GM12878 (cell line): Measurements from ENCODE around the gene PATE2. TPM values are rescaled to one million over a fixed set of nuclear protein-coding genes. Genes with fewer than 3 reads are reported as not detected.

ENCODE experiments used
- ATAC-seq: fragments of 200-7000 bp; cut with Tn5 transposase; 3 replicates; pipeline ENCODE4 v1.9.1; 2020; ENCODE audit warnings: mild to moderate bottlenecking, moderate library complexity
- BruUV-seq: library from RNA; stranded (reverse); fragments of 400-500 nt; replicated peaks from 2 replicates; lab custom pipeline; 2021; lab: Mats Ljungman, UMichigan
- CTCF ChIA-PET: fragments of 300-600 bp; sonication (Branson Sonifier 250); formaldehyde crosslinking; extraction: SDS; loops from one replicate; lab custom pipeline; 2021; ENCODE audit warnings: inconsistent platforms; lab: Yijun Ruan, JAX
- POLR2A ChIA-PET: fragments of 350-600 bp; formaldehyde crosslinking; extraction: SDS; loops from one replicate; lab custom pipeline; 2021; ENCODE audit warnings: inconsistent platforms; lab: Charles Lee
- RAD21 ChIA-PET: fragments of 300-600 bp; sonication (Branson Sonifier 250); formaldehyde crosslinking; loops from one replicate; lab custom pipeline; 2023; ENCODE audit warnings: antibody characterized with exemption; ENCODE audit not compliant: unreplicated experiment; lab: Charles Lee
- SMC1A ChIA-PET: fragments of 300-600 bp; sonication (Branson Sonifier 250); formaldehyde crosslinking; loops from one replicate; lab custom pipeline; 2023; ENCODE audit not compliant: unreplicated experiment, uncharacterized antibody; lab: Charles Lee
- DNase-seq: peaks from one replicate; pipeline ENCODE4 v3.0.0-alpha.2; 2011; ENCODE audit warnings: low read depth, low spot score
- FAIRE-seq: peaks from 3 replicates; lab custom pipeline; 2011; peaks lifted over from hg19 to GRCh38; lab: Jason Lieb, UNC
- H2AFZ ChIP-seq: 2 replicates; pipeline ENCODE4 v1.6.0; 2011; ENCODE audit warnings: low read depth, low read length, control low read depth; ENCODE audit not compliant: control insufficient read depth
- H3K27ac ChIP-seq: 2 replicates; pipeline ENCODE4 v1.5.1; 2011; ENCODE audit warnings: control low read depth; ENCODE audit not compliant: control insufficient read depth, insufficient read depth
- H3K27me3 ChIP-seq, 2 experiments: replicated peaks in 1 of 2; 2 replicates each; pipeline versions ENCODE4 v1.6.0 to v1.6.1; 2011; ENCODE audit warnings: low read length in 1 of 2; ENCODE audit not compliant: control insufficient read depth in 2 of 2, insufficient read depth in 2 of 2
- H3K36me3 ChIP-seq, 2 experiments: 2 replicates each; pipeline ENCODE4 v1.5.1; 2011; ENCODE audit warnings: low read length in 1 of 2; ENCODE audit not compliant: control insufficient read depth in 2 of 2, insufficient read depth in 2 of 2
- H3K4me1 ChIP-seq: 2 replicates; pipeline ENCODE4 v1.6.1; 2011; ENCODE audit warnings: mild to moderate bottlenecking, low read length, moderate library complexity, mixed read lengths; ENCODE audit not compliant: control insufficient read depth, insufficient read depth
- H3K4me2 ChIP-seq: 2 replicates; pipeline ENCODE4 v1.6.0; 2011; ENCODE audit warnings: control low read depth; ENCODE audit not compliant: control insufficient read depth, insufficient read depth
- H3K4me3 ChIP-seq: fragments of 200-600 bp; sonication (generic); 2 replicates; pipeline ENCODE4 v1.5.1; 2016
- H3K79me2 ChIP-seq: 2 replicates; pipeline ENCODE4 v1.6.0; 2011; ENCODE audit warnings: low read length; ENCODE audit not compliant: control insufficient read depth, insufficient read depth
- H3K9ac ChIP-seq: 2 replicates; pipeline ENCODE4 v1.8.0; 2011; ENCODE audit warnings: low read length, control low read depth, mixed read lengths; ENCODE audit not compliant: control insufficient read depth, insufficient read depth
- H3K9me3 ChIP-seq: replicated peaks from 3 replicates; pipeline ENCODE4 v1.5.1; 2011; ENCODE audit warnings: mild to moderate bottlenecking, low read length; ENCODE audit not compliant: control insufficient read depth, insufficient read depth
- H4K20me1 ChIP-seq: 2 replicates; pipeline ENCODE4 v1.6.0; 2011; ENCODE audit not compliant: control insufficient read depth, insufficient read depth
- ATF2 ChIP-seq: IDR thresholded peaks from 2 replicates; pipeline ENCODE4 v1.6.1; 2012; ENCODE audit warnings: low read length, inconsistent platforms
- E4F1 ChIP-seq: fragments of 450-650 bp; IDR thresholded peaks from 2 replicates; pipeline ENCODE4 v1.6.1; 2018; ENCODE audit warnings: borderline replicate concordance, mild to moderate bottlenecking; ENCODE audit not compliant: partially characterized antibody
- IRF3 ChIP-seq: fragments of 450-650 bp; IDR thresholded peaks from 2 replicates; pipeline ENCODE4 v1.6.1; 2014; ENCODE audit warnings: mild to moderate bottlenecking
- LARP7 ChIP-seq: fragments of 450-650 bp; IDR thresholded peaks from 2 replicates; pipeline ENCODE4 v1.6.1; 2017; ENCODE audit warnings: mild to moderate bottlenecking
- MTA3 ChIP-seq: IDR thresholded peaks from 2 replicates; pipeline ENCODE4 v1.6.1; 2012; ENCODE audit warnings: low read length, inconsistent platforms, borderline replicate concordance
- NFYA ChIP-seq: IDR thresholded peaks from 2 replicates; pipeline ENCODE4 v1.6.1; 2011; ENCODE audit warnings: low read depth, mild to moderate bottlenecking, low read length, improper control_type of control experiment, borderline replicate concordance
- NR2C1 ChIP-seq: fragments of 450-650 bp; IDR thresholded peaks from 2 replicates; pipeline ENCODE4 v1.6.1; 2017; ENCODE audit warnings: antibody characterized with exemption, mild to moderate bottlenecking, moderate library complexity
- RCOR1 ChIP-seq: conservative IDR thresholded peaks from 2 replicates; pipeline ENCODE4 v1.6.1; 2012; ENCODE audit warnings: low read depth, low read length, improper control_type of control experiment
- SIN3A ChIP-seq: IDR thresholded peaks from 2 replicates; pipeline ENCODE4 v1.6.1; 2012; ENCODE audit warnings: low read depth, low read length, improper control_type of control experiment
- TARDBP ChIP-seq: IDR thresholded peaks from 2 replicates; pipeline ENCODE4 v1.6.1; 2016; ENCODE audit warnings: borderline replicate concordance
- ZBED1 ChIP-seq: IDR thresholded peaks from 2 replicates; pipeline ENCODE4 v1.6.1; 2016; ENCODE audit warnings: borderline replicate concordance
- WGBS: methylation state at CpG from one replicate; pipeline ENCODE4 v1.1.6; 2016; ENCODE audit warnings: low lambda C conversion rate; ENCODE audit not compliant: insufficient replicate concordance, insufficient coverage; ENCODE audit errors: missing lambda C conversion rate; 5-methylcytosine and 5-hydroxymethylcytosine counted together
- in situ Hi-C: fragments of 300-500 bp; cut with MboI; formaldehyde crosslinking; loops from 9 replicates; pipeline ENCODE4 v1.14.3; 2018; ENCODE audit warnings: mixed read lengths
- intact Hi-C: fragments of 100-400 bp; cut with micrococcal nuclease; formaldehyde crosslinking; loops from one replicate; pipeline ENCODE4 v1.14.2; 2022; ENCODE audit not compliant: unreplicated experiment
- polyA plus RNA-seq, 11 experiments: library from polyadenylated mRNA; depleted of rRNA in 4 of 11; unstranded in 6 of 11; stranded (reverse) in 5 of 11; fragments of >200 nt; fragmentation: Nextera tagmentation in 4 of 11; fragmentation: Illumina TruSeq in 1 of 11; extraction: Ambion mirVana in 4 of 11; extraction: Trizol in 1 of 11; gene quantifications; 1 replicate in 1 of 11; 2 replicates in 10 of 11; pipeline versions ENCODE4 v1.2.1 to v1.2.3, GENCODE V29; 2011 to 2016; ENCODE audit warnings: inconsistent platforms in 2 of 11, missing spikeins in 2 of 11, low read depth in 1 of 11
- total RNA-seq, 4 experiments: library from RNA; depleted of rRNA in 3 of 4; stranded (reverse); fragments of >200 nt in 3 of 4; fragmentation: Illumina TruSeq in 1 of 4; extraction: Trizol in 1 of 4; gene quantifications; 2 replicates each; pipeline versions ENCODE4 v1.2.1 to v1.2.3, GENCODE V29; 2013 to 2021

PATE2 gene
- total and polyA plus RNA-seq, 10 of the 15 experiments (the other 5 are each of a cell fraction or from before 2014, with no cell fraction given) = 0.04 to 0.09 (median 0.09) TPM; not detected in 7

GRCh38 chr11:125802387-125802786 is 23.8 kb upstream of the PATE2 start:
- no TSS peak for BruUV-seq

More at GRCh38 chr11:125802387-125802786, 23.8 kb upstream of the PATE2 start:
- H3K9ac ChIP-seq = no peak overlapping the region
- H3K36me3 ChIP-seq = no peaks in the 10 kb centered on the region
- H3K9me3 ChIP-seq = peaks cover 3% of the 10 kb centered on the region; the same call in 2 of the 3 replicates
- H3K4me1 ChIP-seq = no peaks in the 10 kb centered on the region
- H3K27ac ChIP-seq = no peak overlapping the region
- POLR2A ChIA-PET = no interaction called here
- H3K4me2 ChIP-seq = no peak overlapping the region
- H4K20me1 ChIP-seq = no peaks in the 10 kb centered on the region
- no peak for FAIRE-seq
- no peak overlapping the region for H3K4me3 ChIP-seq
- in situ Hi-C loops = no loop called here
- no peak overlapping the region for H2AFZ ChIP-seq
- no peaks in the 10 kb centered on the region for H3K79me2 ChIP-seq
- TF ChIP-seq E4F1 (no peak), MTA3 (no peak), LARP7 (no peak), NR2C1 (no peak), SIN3A (no peak), RCOR1 (no peak), IRF3 (no peak), NFYA (no peak), ZBED1 (no peak), TARDBP (no peak), ATF2 (no peak)
- TF ChIP-seq, all 136 proteins: peak for 0
- ChIA-PET SMC1A (no interaction called here), RAD21 (no interaction called here), CTCF (interaction anchor here (0.6 kb wide), 1 partner anchor 1422 kb away, joined by 3 read pairs; no protein-coding TSS in a partner anchor)
- no peak for ATAC-seq
- H3K27me3 ChIP-seq = no peaks in the 10 kb centered on the region
- intact Hi-C loops = no loop called here
- 0% methylated on average over 1 of the region's 1 CpG for WGBS
- no peak for DNase-seq
